ENCODE results near the gene DNAAF2. TPM values are rescaled to one million over a fixed set of nuclear protein-coding genes. Genes with fewer than 3 reads are reported as not detected.
"Not testable (repeated sequence)": the region's sequence is repeated elsewhere in the genome, so short reads cannot be mapped to it uniquely, and the experiment has no call there.

Gene DNAAF2
- polyA plus RNA-seq, 4 donors = 15.5 to 19.1 (median 17.3) TPM

GRCh38 chr14:49585803-49586672, 49.0 kb downstream of the DNAAF2 start, which contains the start of gene RPS29:
TSS of gene RPS29 (minus strand) at chr14:49586380. CDS start at chr14:49586346, 34 bp downstream.
- peak; percentile 99 to 100 (median 99) for DNase-seq (ENCODE audit: low read depth in 4 of 4, low spot score in 2 of 4)

- not testable (repeated sequence) for DNase-seq (ENCODE audit: low read depth in 4 of 4, low spot score in 2 of 4)
Measured at GRCh38 chr14:49584981-49585640, 49.9 kb downstream of the DNAAF2 start.

- no peak for DNase-seq (ENCODE audit: low read depth in 4 of 4, low spot score in 2 of 4)
Measured at GRCh38 chr14:49584058-49584457, 51.0 kb downstream of the DNAAF2 start.

GRCh38 chr14:49583629-49584028, 51.4 kb downstream of the DNAAF2 start:
- DNase-seq (ENCODE audit: low read depth in 4 of 4, low spot score in 2 of 4) = no peak

DNA sequence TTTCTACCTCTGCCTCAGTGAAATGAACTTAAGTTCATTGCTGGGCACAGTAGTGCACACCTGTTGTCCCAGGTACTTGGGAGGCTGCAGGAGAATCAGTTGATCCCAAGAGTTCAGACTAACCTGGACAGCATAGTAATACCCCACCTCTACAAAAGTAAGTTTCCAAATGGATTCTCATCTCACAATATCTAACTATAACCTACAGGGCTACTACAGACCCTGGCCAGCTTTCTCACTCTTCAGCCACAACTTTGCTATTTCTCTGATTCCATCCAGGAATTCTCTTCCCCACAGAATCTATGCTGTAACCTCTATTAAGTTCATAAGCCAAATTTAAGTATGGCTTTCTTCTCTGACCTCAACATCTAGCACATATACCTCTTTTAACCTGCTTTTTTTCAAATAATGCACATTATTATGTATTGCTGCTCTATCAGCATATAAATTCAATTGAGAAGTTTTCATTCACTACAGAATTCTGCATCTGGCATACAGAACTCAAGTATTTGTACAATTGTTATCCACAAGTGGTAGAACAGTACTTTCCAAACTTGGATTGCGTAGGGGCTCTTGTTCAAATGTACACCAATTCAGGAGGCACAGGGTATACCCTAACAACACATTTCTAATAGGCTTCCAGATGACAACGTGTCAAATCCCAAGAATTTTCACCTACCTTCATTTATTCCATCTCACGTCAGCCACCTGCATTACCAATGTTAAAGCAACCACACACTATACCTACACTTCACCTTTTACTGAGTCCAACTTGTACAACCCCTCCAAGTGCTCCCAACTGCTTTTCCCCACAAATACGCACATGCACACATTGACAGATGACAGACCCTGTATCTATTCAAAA, 52.7 kb downstream of the DNAAF2 start:
- DNase-seq (ENCODE audit: low read depth in 4 of 4, low spot score in 2 of 4) = no peak

DNA sequence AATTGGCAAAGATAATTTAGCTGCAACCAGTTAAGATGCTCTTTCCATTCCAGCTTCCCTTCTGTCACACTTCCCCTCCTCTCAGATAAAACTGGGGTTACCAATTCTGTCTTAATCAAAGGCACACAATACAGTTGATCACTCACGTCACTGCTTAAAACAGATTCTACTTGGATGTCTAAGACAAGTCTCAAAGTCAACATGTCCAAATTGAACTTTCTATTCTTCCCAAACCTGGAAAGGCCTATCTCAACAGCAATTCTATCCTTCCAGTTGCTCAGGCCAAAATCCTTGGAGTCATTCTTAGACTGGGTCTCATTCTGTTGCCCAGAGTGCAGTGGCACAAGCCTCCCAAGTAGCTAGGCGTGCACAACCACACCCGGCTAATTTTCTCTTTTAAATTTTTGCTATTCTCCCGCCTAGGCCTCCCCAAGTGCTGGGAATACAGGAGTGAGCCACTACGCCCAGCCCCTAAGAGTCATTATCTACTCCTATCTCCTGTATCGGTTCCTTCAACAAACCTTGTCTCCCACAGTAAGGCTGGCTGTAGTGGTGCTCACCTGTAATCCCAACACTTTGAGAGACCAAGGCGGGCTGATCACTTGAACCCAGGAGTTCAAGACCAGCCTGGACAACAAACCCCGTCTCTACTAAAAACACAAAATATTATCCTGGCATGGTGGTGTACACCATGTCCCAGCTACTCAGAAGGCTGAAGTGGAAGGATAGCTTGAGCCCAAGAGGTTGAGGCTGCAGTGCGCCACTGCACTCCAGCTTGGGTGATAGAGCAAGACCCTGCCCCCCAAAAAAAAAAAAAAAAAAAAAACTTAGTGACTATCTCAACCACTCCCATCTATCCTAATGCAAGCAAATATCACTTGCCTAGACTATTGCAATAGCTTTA, 53.6 kb downstream of the DNAAF2 start:
- DNase-seq (ENCODE audit: low read depth in 4 of 4, low spot score in 2 of 4) = no peak

DNA sequence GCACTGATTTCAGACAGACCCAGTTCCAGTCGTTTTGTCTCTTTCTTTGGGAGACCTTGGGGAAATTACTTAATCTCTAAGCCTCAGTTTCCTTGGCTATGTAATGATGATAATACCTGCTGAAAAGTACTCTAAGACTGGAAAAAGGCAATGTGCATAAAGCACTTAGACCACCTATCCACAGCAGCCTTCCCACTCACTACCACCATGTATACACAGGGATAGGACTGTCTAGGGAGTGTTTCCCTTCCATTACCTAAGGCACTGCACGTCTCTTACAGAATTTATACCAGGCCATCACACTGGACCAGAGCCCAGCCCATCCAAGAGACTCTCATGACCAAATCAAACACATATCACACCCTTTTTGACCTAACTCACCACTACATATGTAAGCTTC, 55.2 kb downstream of the DNAAF2 start:
- no peak for DNase-seq (ENCODE audit: low read depth in 4 of 4, low spot score in 2 of 4)

- no peak for DNase-seq (ENCODE audit: low read depth in 4 of 4, low spot score in 2 of 4)
Measured at GRCh38 chr14:49578141-49578540, 56.9 kb downstream of the DNAAF2 start.

Other genes with a start within 250 kb of the DNAAF2 start
- gene RPS29, start 48.9 kb downstream of the DNAAF2 start, polyA plus RNA-seq (ENCODE audit: insufficient read length in 4 of 4) = 1,000 to 10,000 TPM; 1,301 to 2,136 (median 1,626) TPM
- 10 to 100 TPM; 10.2 to 14.2 (median 12.1) TPM for gene LRR1, start 36.3 kb downstream of the DNAAF2 start, polyA plus RNA-seq (ENCODE audit: insufficient read length in 4 of 4)
- gene RPL36AL, start 14.6 kb downstream of the DNAAF2 start, polyA plus RNA-seq (ENCODE audit: insufficient read length in 4 of 4) = 100 to 1,000 TPM; 142 to 223 (median 205) TPM
- gene MGAT2, start 14.4 kb downstream of the DNAAF2 start, polyA plus RNA-seq (ENCODE audit: insufficient read length in 4 of 4) = 10 to 100 TPM; 10.6 to 25.2 (median 20.3) TPM
- gene POLE2, start 53.0 kb upstream of the DNAAF2 start, polyA plus RNA-seq (ENCODE audit: insufficient read length in 4 of 4) = 10 to 100 TPM; 12.5 to 31.9 (median 19.0) TPM
- gene KLHDC1, start 57.9 kb upstream of the DNAAF2 start, polyA plus RNA-seq (ENCODE audit: insufficient read length in 4 of 4) = 1 to 10 TPM; 4.9 to 8.2 (median 6.1) TPM
- 100 to 1,000 TPM; 135 to 180 (median 160) TPM for gene KLHDC2, start 132.9 kb upstream of the DNAAF2 start, polyA plus RNA-seq (ENCODE audit: insufficient read length in 4 of 4)
- 100 to 1,000 TPM in 1 of 4 donors, 10 to 100 TPM in 3; 81.3 to 101 (median 91.7) TPM for gene NEMF, start 217.5 kb upstream of the DNAAF2 start, polyA plus RNA-seq (ENCODE audit: insufficient read length in 4 of 4)